Stimulated activated naive CD8-positive, alpha-beta T cell treated with anti-CD3 and anti-CD28 coated beads, Interleukin-15, Interleukin-2, amounts not matched to agents 100 ng/mL and 50 ng/mL, for 24 hours (primary cell): ENCODE measurements around the gene ALDOB.

Experiments used
- H3K27ac Mint-ChIP-seq: one replicate; pipeline ENCODE4 v1.8.0; 2021; ENCODE audit warnings: mild to moderate bottlenecking, mixed read lengths
- H3K27me3 Mint-ChIP-seq: one replicate; pipeline ENCODE4 v1.8.0; 2021; ENCODE audit warnings: mixed read lengths
- H3K36me3 Mint-ChIP-seq: one replicate; pipeline ENCODE4 v1.8.0; 2021; ENCODE audit warnings: low read depth, mixed read lengths
- H3K4me1 Mint-ChIP-seq: one replicate; pipeline ENCODE4 v1.8.0; 2021; ENCODE audit warnings: low read depth, mixed read lengths
- H3K4me3 Mint-ChIP-seq: one replicate; pipeline ENCODE4 v1.8.0; 2021; ENCODE audit warnings: mild to moderate bottlenecking, mixed read lengths
- H3K9me3 Mint-ChIP-seq: one replicate; pipeline ENCODE4 v1.8.0; 2021; ENCODE audit warnings: mixed read lengths

ALDOB gene

DNA sequence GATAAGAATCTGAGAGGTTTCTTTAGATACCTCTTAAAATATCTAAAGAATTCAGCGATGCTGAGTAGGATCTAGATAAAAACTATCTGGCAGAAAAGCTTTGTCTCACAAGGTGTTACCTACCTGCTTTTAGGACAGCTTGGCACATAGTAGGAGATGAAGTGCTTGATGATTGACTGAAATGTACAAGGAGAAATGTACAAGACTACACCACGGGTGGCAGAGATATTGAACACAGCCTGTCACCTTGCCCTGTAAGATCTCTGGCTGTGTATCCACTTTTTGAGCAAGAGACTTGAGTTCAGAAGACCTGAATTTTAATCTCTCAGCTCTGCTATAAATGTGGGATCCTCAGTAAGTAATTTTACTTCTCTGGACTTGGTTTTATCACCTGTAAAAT lies 15.7 kb downstream of the ALDOB start:
- H3K27me3 Mint-ChIP-seq, result peaks cover 4% of the 10 kb centered on the region
- no peak overlapping the region for H3K27ac Mint-ChIP-seq
- no peaks in the 10 kb centered on the region for H3K4me1 Mint-ChIP-seq
- H3K9me3 Mint-ChIP-seq, result peaks cover 46% of the 10 kb centered on the region
- H3K36me3 Mint-ChIP-seq, result peaks cover 22% of the 10 kb centered on the region
- no peak overlapping the region for H3K4me3 Mint-ChIP-seq

DNA sequence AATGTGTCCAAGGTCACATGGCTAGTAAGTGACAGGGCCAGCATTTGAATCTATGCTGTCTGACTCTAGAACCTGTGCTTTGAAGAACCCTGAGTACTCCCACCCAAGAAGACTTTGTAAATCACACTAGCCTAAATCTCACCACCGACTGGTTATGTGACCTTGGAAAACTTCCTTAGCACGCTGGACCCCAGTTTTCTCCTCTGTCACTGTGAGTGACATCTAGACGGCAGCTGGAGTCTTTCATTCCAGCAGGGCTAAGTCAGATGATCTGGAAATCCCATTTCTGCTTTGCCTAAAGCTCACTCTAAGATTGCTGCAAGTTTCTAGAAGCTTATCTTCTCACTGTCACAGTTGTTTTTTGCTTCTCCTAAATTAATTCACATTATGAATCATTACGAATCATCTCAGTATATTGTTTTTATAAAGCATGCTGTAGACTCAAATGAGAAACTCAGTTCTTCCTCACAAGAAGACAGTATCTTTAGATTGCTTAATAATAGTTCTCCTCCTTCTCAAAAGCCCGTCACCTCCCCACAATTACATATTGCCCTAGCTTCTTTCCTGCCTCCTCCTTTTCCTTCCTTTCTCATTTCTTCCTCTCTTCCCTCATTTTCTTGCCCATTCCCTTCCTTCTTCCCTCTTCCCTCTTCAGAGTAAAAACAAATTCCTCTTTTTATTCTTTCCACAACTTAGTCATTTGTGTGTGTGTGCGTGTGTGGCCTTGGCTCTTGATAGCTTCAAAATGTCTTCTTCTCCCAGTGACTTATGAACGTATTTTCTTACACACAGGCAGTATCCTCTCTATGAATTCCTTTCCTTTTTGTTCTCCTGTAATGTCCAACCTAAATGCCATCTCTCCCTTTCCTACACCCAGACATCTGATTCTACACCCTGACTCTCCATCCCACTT lies 16.8 kb downstream of the ALDOB start:
- Mint-ChIP-seq H3K9me3 (peaks cover 46% of the 10 kb centered on the region), H3K36me3 (peaks cover 30% of the 10 kb centered on the region), H3K27me3 (no peaks in the 10 kb centered on the region), H3K4me3 (no peak overlapping the region), H3K4me1 (no peaks in the 10 kb centered on the region), H3K27ac (no peak overlapping the region)

GRCh38 chr9:101417977-101418376 lies 17.6 kb downstream of the ALDOB start:
- Mint-ChIP-seq H3K27ac (no peak overlapping the region), H3K9me3 (peaks cover 47% of the 10 kb centered on the region), H3K4me3 (no peak overlapping the region), H3K4me1 (no peaks in the 10 kb centered on the region), H3K27me3 (no peaks in the 10 kb centered on the region), H3K36me3 (peaks cover 32% of the 10 kb centered on the region)

GRCh38 chr9:101417389-101417788 lies 18.2 kb downstream of the ALDOB start:
- H3K27me3 Mint-ChIP-seq, result no peaks in the 10 kb centered on the region
- no peak overlapping the region for H3K4me3 Mint-ChIP-seq
- H3K4me1 Mint-ChIP-seq, result no peaks in the 10 kb centered on the region
- no peak overlapping the region for H3K27ac Mint-ChIP-seq
- peaks cover 37% of the 10 kb centered on the region for H3K36me3 Mint-ChIP-seq
- peaks cover 51% of the 10 kb centered on the region for H3K9me3 Mint-ChIP-seq

GRCh38 chr9:101415578-101415977 lies 20.0 kb downstream of the ALDOB start:
- H3K27ac Mint-ChIP-seq, result no peak overlapping the region
- H3K4me3 Mint-ChIP-seq, result no peak overlapping the region
- H3K9me3 Mint-ChIP-seq, result peaks cover 55% of the 10 kb centered on the region
- no peaks in the 10 kb centered on the region for H3K27me3 Mint-ChIP-seq
- H3K36me3 Mint-ChIP-seq, result peaks cover 43% of the 10 kb centered on the region
- no peaks in the 10 kb centered on the region for H3K4me1 Mint-ChIP-seq

DNA sequence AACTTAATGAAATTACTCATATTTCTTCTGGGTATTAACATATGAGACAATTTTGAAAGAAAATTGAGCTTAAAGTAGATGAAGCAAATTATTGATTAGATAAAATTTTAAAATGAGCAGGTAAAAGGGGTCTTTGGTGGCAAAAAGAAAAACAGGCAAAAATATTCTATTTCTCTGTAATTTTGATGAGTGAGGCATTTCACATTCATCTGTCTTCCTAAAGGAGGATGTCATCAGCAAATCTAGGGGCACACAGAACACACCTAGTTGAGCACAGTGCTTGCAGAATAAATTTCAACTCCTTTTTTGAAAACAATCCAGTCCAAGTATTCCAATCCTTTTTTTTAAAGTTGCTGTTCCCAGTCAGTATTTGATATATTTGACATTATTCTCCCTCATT lies 20.7 kb downstream of the ALDOB start:
- Mint-ChIP-seq H3K27ac (no peak overlapping the region), H3K9me3 (peaks cover 54% of the 10 kb centered on the region), H3K27me3 (no peaks in the 10 kb centered on the region), H3K4me1 (no peaks in the 10 kb centered on the region), H3K4me3 (no peak overlapping the region), H3K36me3 (peaks cover 51% of the 10 kb centered on the region)

GRCh38 chr9:101409079-101409477 lies 26.5 kb downstream of the ALDOB start:
- Mint-ChIP-seq H3K36me3 (peaks cover 84% of the 10 kb centered on the region), H3K27ac (no peak overlapping the region), H3K9me3 (peaks cover 69% of the 10 kb centered on the region), H3K4me1 (no peaks in the 10 kb centered on the region), H3K27me3 (no peaks in the 10 kb centered on the region), H3K4me3 (no peak overlapping the region)

GRCh38 chr9:101408374-101409078 lies 27.0 kb downstream of the ALDOB start:
- no peaks in the 10 kb centered on the region for H3K4me1 Mint-ChIP-seq
- no peak overlapping the region for H3K27ac Mint-ChIP-seq
- H3K36me3 Mint-ChIP-seq, result peaks cover 86% of the 10 kb centered on the region
- H3K9me3 Mint-ChIP-seq, result peaks cover 70% of the 10 kb centered on the region
- H3K27me3 Mint-ChIP-seq, result no peaks in the 10 kb centered on the region
- no peak overlapping the region for H3K4me3 Mint-ChIP-seq

- Mint-ChIP-seq H3K27ac (no peak overlapping the region), H3K4me3 (no peak overlapping the region), H3K27me3 (no peaks in the 10 kb centered on the region), H3K9me3 (peaks cover 68% of the 10 kb centered on the region), H3K4me1 (peaks cover 39% of the 10 kb centered on the region), H3K36me3 (peaks cover 87% of the 10 kb centered on the region)
Measured at GRCh38 chr9:101403516-101404285, 31.9 kb downstream of the ALDOB start.

DNA sequence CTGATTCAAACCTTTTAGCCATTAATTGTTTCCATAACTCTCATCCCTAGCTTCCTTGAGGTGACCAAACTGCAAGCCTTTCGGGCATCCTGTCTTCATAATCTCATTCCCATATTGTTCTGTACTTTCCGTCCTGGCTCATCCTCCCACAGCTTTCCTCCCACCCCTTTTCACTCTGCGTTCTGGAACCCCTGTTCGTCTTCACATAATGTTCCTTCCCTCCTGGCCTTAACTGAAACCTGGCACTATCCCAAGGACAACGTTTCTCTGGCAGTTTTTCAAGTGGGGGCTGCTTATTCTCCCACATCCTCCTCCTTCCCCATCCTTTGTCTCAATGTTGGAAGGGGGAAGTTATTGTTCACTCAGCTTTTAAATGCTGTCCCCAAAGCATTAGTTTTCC lies 35.5 kb downstream of the ALDOB start:
- Mint-ChIP-seq H3K27ac (peak overlapping the region; percentile 90), H3K27me3 (no peaks in the 10 kb centered on the region), H3K4me1 (peaks cover 65% of the 10 kb centered on the region), H3K36me3 (peaks cover 85% of the 10 kb centered on the region), H3K4me3 (peak overlapping the region; percentile 100), H3K9me3 (peaks cover 42% of the 10 kb centered on the region)

DNA sequence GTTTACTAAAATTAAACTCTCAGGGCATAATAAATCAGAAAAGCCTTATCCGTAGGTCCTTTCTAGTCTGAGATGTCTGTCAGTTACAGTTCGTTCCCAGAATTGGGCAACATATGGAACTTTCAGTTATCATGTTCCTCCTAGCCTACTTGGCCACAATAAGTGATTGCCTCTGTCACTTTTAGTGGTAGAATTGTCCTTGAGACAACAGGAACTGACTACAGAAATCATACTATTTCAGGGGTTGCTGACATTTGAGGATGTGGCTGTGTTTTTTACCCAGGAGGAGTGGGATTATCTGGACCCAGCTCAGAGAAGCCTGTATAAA lies 36.0 kb downstream of the ALDOB start:
- no peaks in the 10 kb centered on the region for H3K27me3 Mint-ChIP-seq
- peaks cover 70% of the 10 kb centered on the region for H3K4me1 Mint-ChIP-seq
- peak overlapping the region; percentile 100 for H3K4me3 Mint-ChIP-seq
- H3K36me3 Mint-ChIP-seq, result peaks cover 85% of the 10 kb centered on the region
- peaks cover 40% of the 10 kb centered on the region for H3K9me3 Mint-ChIP-seq
- peak overlapping the region; percentile 100 for H3K27ac Mint-ChIP-seq

- H3K27me3 Mint-ChIP-seq, result no peaks in the 10 kb centered on the region
- peaks cover 85% of the 10 kb centered on the region for H3K36me3 Mint-ChIP-seq
- peak overlapping the region; percentile 100 for H3K4me3 Mint-ChIP-seq
- H3K4me1 Mint-ChIP-seq, result peaks cover 76% of the 10 kb centered on the region
- peaks cover 41% of the 10 kb centered on the region for H3K9me3 Mint-ChIP-seq
- peak overlapping the region; percentile 100 for H3K27ac Mint-ChIP-seq
Measured at GRCh38 chr9:101398930-101399642, 36.5 kb downstream of the ALDOB start.

DNA sequence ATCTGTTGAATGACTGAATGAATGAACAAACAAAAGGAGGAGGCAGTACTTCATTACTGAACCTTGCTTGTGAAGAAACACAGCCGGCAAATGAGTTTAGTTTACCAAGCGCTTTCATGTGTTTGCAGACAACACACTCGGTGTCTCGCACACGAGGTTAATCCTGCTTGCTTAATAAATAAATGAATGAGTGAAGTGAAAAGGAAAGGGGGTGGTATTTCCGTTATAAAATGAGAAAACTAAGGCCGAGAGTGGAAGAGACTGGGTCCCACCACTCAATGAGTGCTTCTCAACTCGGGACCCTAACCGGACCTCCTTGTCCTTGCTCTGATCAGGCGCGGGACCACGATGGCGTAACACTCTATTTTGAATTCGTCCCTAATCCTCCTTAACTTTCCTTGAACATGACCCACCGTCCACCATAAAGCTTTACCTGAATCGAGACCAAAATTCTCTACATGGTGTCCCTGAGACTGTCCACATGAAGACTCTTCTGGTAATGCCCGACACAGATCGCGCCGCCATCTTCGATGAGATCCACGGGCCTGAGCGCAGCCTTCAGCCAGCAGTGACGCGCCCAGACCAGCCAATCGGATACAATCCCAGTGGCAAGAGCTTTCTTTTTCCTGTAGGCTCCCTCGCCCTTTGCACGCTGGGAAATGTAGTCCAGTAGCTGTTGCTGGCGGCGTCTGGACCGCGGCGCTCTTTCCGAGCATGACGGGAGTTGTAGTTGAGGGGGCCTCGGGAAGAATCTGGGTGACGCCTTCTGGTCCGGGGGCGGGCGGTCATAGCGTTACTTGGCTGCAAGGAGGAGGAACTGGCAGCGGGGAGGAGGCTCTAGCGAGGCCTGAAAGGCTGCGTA lies 37.3 kb downstream of the ALDOB start, which contains the start of the genes MRPL50 and ZNF189:
TSS of gene MRPL50 (minus strand) at position 551 of the 862 bp plus-strand sequence. CDS start at position 525, 26 bp downstream.
TSS of gene ZNF189 (plus strand) at position 784 of the 862 bp plus-strand sequence. CDS start 306 bp downstream, outside the sequence.
- H3K27me3 Mint-ChIP-seq, result no peaks in the 10 kb centered on the region
- H3K4me3 Mint-ChIP-seq, result peak within 1 kb of the TSS; percentile 100
- peak within 1 kb of the TSS; percentile 100 for H3K27ac Mint-ChIP-seq
- peaks cover 82% of the 10 kb centered on the region for H3K4me1 Mint-ChIP-seq
- peaks cover 85% of the 10 kb centered on the region for H3K36me3 Mint-ChIP-seq
- peaks cover 34% of the 10 kb centered on the region for H3K9me3 Mint-ChIP-seq
